ENCODE results near the gene TRPC1.

DNA sequence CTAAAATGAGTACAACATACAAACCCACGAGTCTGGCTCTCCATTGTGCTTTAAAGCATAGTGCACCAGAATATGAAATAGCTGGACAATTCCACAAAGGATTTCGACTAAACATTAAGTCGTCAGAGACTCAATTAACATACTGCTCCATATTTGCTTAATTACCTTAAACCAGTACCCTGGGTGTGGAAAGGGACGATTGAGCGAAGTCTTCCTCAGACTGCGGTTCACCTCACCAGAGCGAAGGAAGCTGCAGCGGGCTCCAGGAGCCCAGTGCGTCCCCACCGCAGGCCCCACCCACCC, 218 bp upstream of the TRPC1 start:
- TF ChIP-seq POLR2A (IDR thresholded peaks at IDR 0.05; ENCODE audit: low read depth, low read length), result no peak
- no peak for TF ChIP-seq POU2F2 (IDR thresholded peaks at IDR 0.05; ENCODE audit: low read depth, low read length)
- TF ChIP-seq POLR2AphosphoS5 (IDR thresholded peaks at IDR 0.05; ENCODE audit: low read depth, low read length), result no peak
- no peak for TF ChIP-seq TAF1 (IDR thresholded peaks at IDR 0.05; ENCODE audit: low read depth, low read length)
- no peak for TF ChIP-seq SPI1 (IDR thresholded peaks at IDR 0.05; ENCODE audit: low read depth, low read length)

Measured in GM12891 (cell line).